AG04450 (cell line): ENCODE data around the gene ADSL. TPM values are rescaled to one million over a fixed set of nuclear protein-coding genes. Genes with fewer than 3 reads are reported as not detected.

ENCODE experiments used
- CTCF ChIA-PET: fragments of 300-600, 350-600 bp; formaldehyde crosslinking; extraction: SDS; loops from one replicate; lab custom pipeline; 2022; ENCODE audit warnings: antibody characterized with exemption, inconsistent platforms; lab: Charles Lee
- POLR2A ChIA-PET: fragments of 350-600 bp; formaldehyde crosslinking; extraction: SDS; loops from one replicate; lab custom pipeline; 2021; ENCODE audit warnings: antibody characterized with exemption, inconsistent platforms; lab: Yijun Ruan, JAX
- DNase-seq: peaks from one replicate; pipeline ENCODE4 v3.0.0-alpha.2; 2011; ENCODE audit warnings: low read depth, low spot score
- H3K27ac ChIP-seq: one replicate; pipeline ENCODE4 v1.5.1; 2012; ENCODE audit warnings: low read depth, low read length, control low read depth
- H3K27me3 ChIP-seq: one replicate; pipeline ENCODE4 v1.6.0; 2012; ENCODE audit warnings: low read length; ENCODE audit not compliant: control insufficient read depth, insufficient read depth
- H3K4me3 ChIP-seq: 2 replicates; pipeline ENCODE4 v1.5.1; 2011; ENCODE audit warnings: mild to moderate bottlenecking, low read depth, low read length, control low read depth
- H3K9me3 ChIP-seq: 2 replicates; pipeline ENCODE4 v1.5.1; 2012; ENCODE audit warnings: low read length; ENCODE audit not compliant: control insufficient read depth, insufficient read depth
- CTCF ChIP-seq: IDR thresholded peaks from 2 replicates; pipeline ENCODE4 v1.5.1; 2011; ENCODE audit warnings: low read depth, low read length, control low read depth, inconsistent platforms
- polyA plus RNA-seq: library from polyadenylated mRNA; depleted of rRNA; stranded (reverse); fragments of >200 nt; gene quantifications from 2 replicates; pipeline ENCODE4 v1.2.3, GENCODE V29; 2011

ADSL gene
- polyA plus RNA-seq, 1 experiment, result 116 TPM

- ChIA-PET POLR2A (no interaction called here), CTCF (no interaction called here)
- no peaks in the 10 kb centered on the region for H3K27me3 ChIP-seq
- DNase-seq, result no peak
- TF ChIP-seq CTCF, result no peak
- H3K9me3 ChIP-seq, result no peaks in the 10 kb centered on the region
- no peak overlapping the region for H3K27ac ChIP-seq
- H3K4me3 ChIP-seq, result no peak overlapping the region
Measured at GRCh38 chr22:40399621-40400020, 53.3 kb downstream of the ADSL start.

- DNase-seq, result no peak
- H3K9me3 ChIP-seq, result no peaks in the 10 kb centered on the region
- ChIA-PET CTCF (no interaction called here), POLR2A (no interaction called here)
- no peaks in the 10 kb centered on the region for H3K27me3 ChIP-seq
- TF ChIP-seq CTCF, result no peak
- no peak overlapping the region for H3K27ac ChIP-seq
- H3K4me3 ChIP-seq, result no peak overlapping the region
Measured at GRCh38 chr22:40400159-40400558, 53.9 kb downstream of the ADSL start.

GRCh38 chr22:40401532-40401931 lies 55.2 kb downstream of the ADSL start:
- Histone ChIP-seq H3K27me3 (no peaks in the 10 kb centered on the region), H3K27ac (no peak overlapping the region), H3K4me3 (no peak overlapping the region), H3K9me3 (no peaks in the 10 kb centered on the region)
- POLR2A ChIA-PET, result no interaction called here
- DNase-seq, result no peak
- TF ChIP-seq CTCF, result no peak
- CTCF ChIA-PET, result no interaction called here

- Histone ChIP-seq H3K27ac (no peak overlapping the region), H3K9me3 (no peaks in the 10 kb centered on the region; the same call in 1 of the 2 replicates), H3K4me3 (no peak overlapping the region), H3K27me3 (no peaks in the 10 kb centered on the region)
- CTCF ChIA-PET, result no interaction called here
- DNase-seq, result no peak
- POLR2A ChIA-PET, result no interaction called here
- no peak for TF ChIP-seq CTCF
Measured at GRCh38 chr22:40401981-40402406, 55.7 kb downstream of the ADSL start.

GRCh38 chr22:40403141-40403540 lies 56.8 kb downstream of the ADSL start:
- no peak for TF ChIP-seq CTCF
- no peak overlapping the region for H3K27ac ChIP-seq
- H3K27me3 ChIP-seq, result no peaks in the 10 kb centered on the region
- ChIA-PET CTCF (no interaction called here), POLR2A (no interaction called here)
- H3K9me3 ChIP-seq, result peaks cover 3% of the 10 kb centered on the region; the same call in 1 of the 2 replicates
- no peak overlapping the region for H3K4me3 ChIP-seq
- DNase-seq, result no peak
